GM23338 (cell line): ENCODE results near the gene CFAP298. TPM values are rescaled to one million over a fixed set of nuclear protein-coding genes. Genes with fewer than 3 reads are reported as not detected.

Experiments used
- ATAC-seq: fragments of 200-7000 bp; cut with Tn5 transposase; 3 replicates; pipeline ENCODE4 v1.9.1; 2020
- DNase-seq: peaks from one replicate; pipeline ENCODE4 v3.0.0-alpha.2; 2015; ENCODE audit warnings: low spot score
- H2AFZ ChIP-seq: fragments of 200-600 bp; sonication (generic); 2 replicates; pipeline ENCODE4 v1.8.0; 2016; ENCODE audit warnings: antibody characterized with exemption, mild to moderate bottlenecking, moderate library complexity
- H3F3A ChIP-seq: fragments of 200-600 bp; sonication (generic); replicated peaks from 2 replicates; pipeline ENCODE4 v1.8.0; 2017; ENCODE audit warnings: antibody characterized with exemption, mixed run types, low read depth
- H3K27ac ChIP-seq: fragments of 200-600 bp; sonication (generic); 2 replicates; pipeline ENCODE4 v1.6.1; 2016; ENCODE audit warnings: low read depth
- H3K27me3 ChIP-seq: fragments of 200-600 bp; sonication (generic); 2 replicates; pipeline ENCODE4 v1.8.0; 2016; ENCODE audit warnings: mild to moderate bottlenecking, mixed run types, moderate library complexity; ENCODE audit not compliant: insufficient read depth
- H3K36me3 ChIP-seq: fragments of 200-600 bp; sonication (generic); 2 replicates; pipeline ENCODE4 v1.8.0; 2016; ENCODE audit warnings: mild to moderate bottlenecking; ENCODE audit not compliant: insufficient read depth
- H3K4me1 ChIP-seq: fragments of 200-600 bp; sonication (generic); 2 replicates; pipeline ENCODE4 v1.8.0; 2016; ENCODE audit warnings: mild to moderate bottlenecking, moderate library complexity; ENCODE audit not compliant: insufficient read depth
- H3K4me2 ChIP-seq: fragments of 200-600 bp; sonication (generic); 2 replicates; pipeline ENCODE4 v1.7.1; 2017; ENCODE audit warnings: mixed run types
- H3K4me3 ChIP-seq: fragments of 200-600 bp; sonication (generic); 2 replicates; pipeline ENCODE4 v1.6.1; 2016; ENCODE audit warnings: mixed run types
- H3K79me2 ChIP-seq: fragments of 200-600 bp; sonication (generic); replicated peaks from 2 replicates; pipeline ENCODE4 v1.8.0; 2017; ENCODE audit warnings: mild to moderate bottlenecking; ENCODE audit not compliant: insufficient read depth
- H3K9me2 ChIP-seq: fragments of 200-600 bp; sonication (generic); 2 replicates; pipeline ENCODE4 v1.8.0; 2017; ENCODE audit not compliant: insufficient read depth
- H4K20me1 ChIP-seq: fragments of 200-600 bp; sonication (generic); replicated peaks from 2 replicates; pipeline ENCODE4 v1.8.0; 2017; ENCODE audit warnings: mild to moderate bottlenecking; ENCODE audit not compliant: insufficient read depth
- H3K27ac Mint-ChIP-seq: 2 replicates; pipeline ENCODE4 v1.8.0; 2020; ENCODE audit warnings: inconsistent platforms, mild to moderate bottlenecking, moderate library complexity, mixed read lengths
- H3K27me3 Mint-ChIP-seq: 3 replicates; pipeline ENCODE4 v1.8.0; 2022; ENCODE audit warnings: low read depth, mild to moderate bottlenecking, moderate library complexity, mixed read lengths, inconsistent platforms; ENCODE audit not compliant: insufficient read depth, poor library complexity
- H3K36me3 Mint-ChIP-seq: 3 replicates; pipeline ENCODE4 v1.8.0; 2021; ENCODE audit warnings: low read depth, mild to moderate bottlenecking, inconsistent platforms, moderate library complexity, mixed read lengths
- H3K4me1 Mint-ChIP-seq: 3 replicates; pipeline ENCODE4 v1.8.0; 2020; ENCODE audit warnings: mild to moderate bottlenecking, inconsistent platforms, mixed read lengths
- H3K4me3 Mint-ChIP-seq: 3 replicates; pipeline ENCODE4 v1.8.0; 2021; ENCODE audit warnings: moderate library complexity, mild to moderate bottlenecking, inconsistent platforms, mixed read lengths
- H3K9me3 Mint-ChIP-seq: 3 replicates; pipeline ENCODE4 v1.8.0; 2020; ENCODE audit warnings: moderate library complexity, mild to moderate bottlenecking, inconsistent platforms, mixed read lengths
- CREB1 ChIP-seq: fragments of 250-450 bp; sonication (Bioruptor Pico); IDR thresholded peaks from 2 replicates; pipeline ENCODE4 v1.5.0; 2020; ENCODE audit warnings: low read depth, mild to moderate bottlenecking, moderate library complexity
- CTCF ChIP-seq, 2 experiments: fragments of 200-600 bp in 1 of 2; sonication (generic) in 1 of 2; conservative IDR thresholded peaks; 2 replicates each; pipeline versions ENCODE4 v1.5.1 to v1.6.1; 2016 to 2017; ENCODE audit warnings: antibody characterized with exemption in 2 of 2, low read depth in 2 of 2, mild to moderate bottlenecking in 2 of 2, moderate library complexity in 1 of 2
- ETS1 ChIP-seq: IDR thresholded peaks from 2 replicates; pipeline ENCODE4 v1.6.1; 2016; ENCODE audit warnings: antibody characterized with exemption
- EZH2 ChIP-seq: fragments of 200-600 bp; sonication (generic); IDR thresholded peaks from one replicate; pipeline ENCODE4 v1.8.0; 2017; ENCODE audit warnings: antibody characterized with exemption, mild to moderate bottlenecking, low read depth; ENCODE audit not compliant: unreplicated experiment
- EZH2phosphoT487 ChIP-seq: fragments of 200-600 bp; sonication (generic); IDR thresholded peaks from one replicate; pipeline ENCODE4 v1.8.1; 2018; ENCODE audit warnings: antibody characterized with exemption; ENCODE audit not compliant: unreplicated experiment
- JUNB ChIP-seq: IDR thresholded peaks from one replicate; pipeline ENCODE4 v1.6.1; 2016; ENCODE audit warnings: antibody characterized with exemption; ENCODE audit not compliant: unreplicated experiment
- NANOG ChIP-seq: IDR thresholded peaks from 2 replicates; pipeline ENCODE4 v1.6.1; 2016; ENCODE audit warnings: antibody characterized with exemption, borderline replicate concordance
- POLR2AphosphoS5 ChIP-seq: IDR thresholded peaks from 2 replicates; pipeline ENCODE4 v1.6.1; 2016; ENCODE audit warnings: antibody characterized with exemption, low read depth
- REST ChIP-seq: IDR thresholded peaks from one replicate; pipeline ENCODE4 v1.6.1; 2018; ENCODE audit warnings: antibody characterized with exemption; ENCODE audit not compliant: unreplicated experiment
- STAT1 ChIP-seq: IDR thresholded peaks from one replicate; pipeline ENCODE4 v1.6.1; 2016; ENCODE audit warnings: antibody characterized with exemption; ENCODE audit not compliant: unreplicated experiment
- ZNF114 ChIP-seq: fragments of 250-450 bp; sonication (Bioruptor Pico); IDR thresholded peaks from 2 replicates; pipeline ENCODE4 v1.5.0; 2020; ENCODE audit warnings: mild to moderate bottlenecking, moderate library complexity
- ZNF462 ChIP-seq: fragments of 250-450 bp; sonication (Bioruptor Pico); IDR thresholded peaks from 2 replicates; pipeline ENCODE4 v1.5.0; 2020; ENCODE audit warnings: mild to moderate bottlenecking, moderate library complexity
- long read RNA-seq: library from polyadenylated mRNA; unstranded; transcript quantifications from one replicate; pipeline ENCODE4 v2.0.0, GENCODE V29; 2020; ENCODE audit not compliant: unreplicated experiment
- polyA plus RNA-seq: library from polyadenylated mRNA; unstranded; fragments of >200 nt; fragmentation: Nextera tagmentation; extraction: Ambion mirVana; gene quantifications from 2 replicates; pipeline ENCODE4 v1.2.1, GENCODE V29; 2016
- total RNA-seq: library from RNA; depleted of rRNA; stranded (reverse); fragments of >200 nt; shearing (Covaris generic); gene quantifications from 2 replicates; pipeline ENCODE4 v1.2.3, GENCODE V29; 2014; rRNA removed

The CFAP298 gene
- total RNA-seq (37.8 and 46.6 TPM in 2 replicates), polyA plus RNA-seq (152 and 157 TPM in 2 replicates)
- long read RNA-seq, transcript CFAP298-203 (5 exons, 2,503 nt): minor isoform, 11 of 49 reads
- long read RNA-seq, transcript CFAP298-201 (7 exons, 1,692 nt): major isoform, 31 of 49 reads
- long read RNA-seq, partial matches to known transcripts: 4 of 49 reads
- long read RNA-seq, other reads (novel, unspliced or antisense): 1 of 49 reads

GRCh38 chr21:32612075-32612998, at the start of gene CFAP298:
Gene CFAP298, minus strand, starts transcription at chr21:32612377. Its CDS starts 134 bp downstream, at chr21:32612243.
- peaks cover 15% of the 10 kb centered on the region; the same call in 1 of the 2 replicates for H3K36me3 ChIP-seq
- peaks cover 5% of the 10 kb centered on the region for H4K20me1 ChIP-seq
- H3K27ac ChIP-seq: peak within 1 kb of the TSS; percentile 94
- DNase-seq: peak; percentile 91
- H3K4me1 ChIP-seq: peaks cover 12% of the 10 kb centered on the region
- H3K4me3 ChIP-seq: peak within 1 kb of the TSS; percentile 92
- peaks cover 9% of the 10 kb centered on the region for H3K27me3 Mint-ChIP-seq
- peaks cover 8% of the 10 kb centered on the region; the same call in 1 of the 2 replicates for H3F3A ChIP-seq
- no peaks in the 10 kb centered on the region for H3K27me3 ChIP-seq
- H3K9me3 Mint-ChIP-seq: no peaks in the 10 kb centered on the region
- ATAC-seq: peak; percentile 92
- H2AFZ ChIP-seq: peak within 1 kb of the TSS; percentile 100
- H3K79me2 ChIP-seq: peaks cover 24% of the 10 kb centered on the region
- H3K9me2 ChIP-seq: no peaks in the 10 kb centered on the region
- no peaks in the 10 kb centered on the region; the same call in 1 of the 3 replicates for H3K4me1 Mint-ChIP-seq
- H3K4me2 ChIP-seq: peak within 1 kb of the TSS; percentile 98
- peaks cover 23% of the 10 kb centered on the region for H3K36me3 Mint-ChIP-seq
- peak within 1 kb of the TSS; percentile 97 for H3K4me3 Mint-ChIP-seq
- peak within 1 kb of the TSS; percentile 98 for H3K27ac Mint-ChIP-seq
- TF ChIP-seq STAT1 (no peak), CREB1 (CRISPR knock-in tag) (peak; percentile 35; the same call in 1 of the 2 replicates), POLR2AphosphoS5 (peak; percentile 83), CTCF (conservative IDR thresholded peaks at IDR 0.05; ENCODE audit: low read depth in 2 of 2) (no peak), ZNF462 (CRISPR knock-in tag) (no peak), NANOG (no peak), ETS1 (peak; percentile 35), JUNB (no peak), EZH2phosphoT487 (no peak), EZH2 (no peak), ZNF114 (CRISPR knock-in tag) (no peak), REST (no peak)
